HG03342 (cell line): ENCODE results near the gene ZMYND10.

ENCODE experiments used
- ATAC-seq: cut with Tn5 transposase; IDR thresholded peaks from one replicate; pipeline ENCODE4 v1.9.1; 2021; ENCODE audit warnings: mild to moderate bottlenecking, moderate library complexity; ENCODE audit not compliant: unreplicated experiment

ZMYND10 gene

DNA sequence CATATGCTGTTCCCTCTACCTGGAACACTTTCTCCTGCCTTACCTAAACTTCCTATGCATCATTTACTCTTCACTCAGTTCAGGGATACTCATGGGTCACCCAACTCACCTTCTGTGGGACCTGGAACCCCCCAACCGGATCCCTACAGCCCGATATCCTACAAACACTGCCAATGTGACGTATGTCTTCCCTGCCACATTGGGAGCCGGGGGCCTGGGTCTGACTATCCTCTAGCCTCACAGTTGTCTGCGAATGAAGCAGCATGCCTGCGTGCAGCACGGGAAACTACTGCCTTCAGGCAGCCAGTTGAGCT lies 4.6 kb upstream of the ZMYND10 start:
- no peak for ATAC-seq

DNA sequence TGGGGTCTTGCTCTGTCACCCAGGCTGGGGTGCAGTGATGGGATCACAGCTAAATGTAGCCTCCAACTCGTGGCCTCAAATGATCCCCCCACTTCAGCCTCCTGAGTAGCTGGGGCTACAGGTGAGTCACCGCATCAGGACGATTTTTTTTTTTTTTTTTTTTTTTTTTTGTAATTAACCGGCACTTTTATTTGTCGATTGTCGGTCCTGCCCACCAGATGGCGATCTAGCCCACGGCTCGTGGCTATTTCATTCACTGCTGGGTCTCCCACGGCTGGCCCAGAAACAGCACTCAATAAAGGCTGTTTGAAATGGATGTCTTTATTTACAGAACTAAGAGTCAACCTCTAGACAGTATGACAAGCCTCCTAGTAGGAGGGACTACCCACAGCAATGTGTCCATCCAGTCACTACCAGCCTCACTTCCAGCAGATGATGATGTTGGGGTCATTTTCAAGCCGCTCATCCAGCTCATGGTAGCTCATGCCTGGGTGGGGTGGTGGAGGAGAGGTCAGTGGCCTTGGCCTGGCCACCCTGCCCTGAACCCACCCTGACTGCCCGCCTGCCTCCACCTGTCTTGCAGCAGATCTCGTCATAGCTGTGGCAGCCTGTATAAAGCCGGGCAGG lies 1.8 kb upstream of the ZMYND10 start:
- no peak for ATAC-seq

DNA sequence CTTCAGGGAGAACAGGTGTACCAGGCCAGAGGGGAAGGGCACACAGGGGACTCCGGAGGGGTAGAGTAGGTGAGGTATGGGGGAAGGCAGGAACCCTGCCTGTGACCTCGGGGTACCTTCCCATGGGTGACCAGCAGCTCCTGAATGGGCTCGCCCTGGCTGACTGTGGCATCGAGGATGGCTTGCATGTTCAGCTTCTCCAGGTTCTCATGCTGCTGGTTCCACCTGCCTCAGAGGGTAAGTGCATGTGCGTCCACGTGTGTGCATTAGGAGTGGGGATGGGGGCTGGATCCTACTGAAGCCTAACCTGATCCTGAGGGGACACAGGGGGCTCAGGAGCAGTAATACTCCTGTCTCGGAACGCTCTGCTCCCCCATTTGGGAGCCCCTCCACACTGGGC lies 524 bp downstream of the ZMYND10 start:
- no peak for ATAC-seq

DNA sequence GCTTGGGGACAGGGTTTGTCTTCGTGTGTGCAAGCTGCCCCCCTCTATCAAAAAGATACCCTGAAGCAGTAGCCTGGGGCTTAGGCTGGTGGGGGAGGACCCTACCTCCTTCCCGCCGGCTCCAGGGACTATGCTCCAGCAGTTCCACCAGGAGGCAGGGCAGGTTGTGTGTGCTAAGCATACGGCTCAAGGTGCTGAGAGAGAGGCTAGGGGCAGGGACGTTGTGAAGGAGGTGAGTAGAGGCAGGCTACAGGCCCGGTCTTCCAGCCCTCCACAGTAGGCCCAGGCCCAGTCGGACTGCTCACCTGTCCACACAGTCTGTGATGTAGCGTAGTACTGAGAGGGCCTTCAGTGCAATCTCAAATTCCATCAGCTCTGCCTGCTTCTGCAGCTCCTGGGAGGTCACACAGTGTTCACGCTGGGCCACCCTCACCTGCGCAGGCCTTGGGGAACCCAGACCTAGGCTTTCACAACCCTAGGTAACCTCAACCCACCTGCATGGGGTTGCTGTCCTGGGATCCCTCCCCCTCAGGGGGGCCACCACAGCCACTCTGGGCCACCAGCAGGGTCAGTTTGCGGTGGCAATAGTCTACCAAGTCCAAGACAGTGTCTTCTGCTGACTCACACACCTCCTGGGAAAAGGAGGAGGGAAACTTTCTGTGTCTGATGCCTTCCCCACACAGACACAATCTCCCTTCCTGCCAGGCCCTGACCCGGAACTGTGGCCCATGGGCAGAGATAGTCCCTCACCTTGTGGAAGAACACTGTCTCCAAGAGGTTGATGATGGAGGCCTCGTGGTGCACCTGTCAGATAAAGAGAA lies 2.5 kb downstream of the ZMYND10 start:
- ATAC-seq: no peak

DNA sequence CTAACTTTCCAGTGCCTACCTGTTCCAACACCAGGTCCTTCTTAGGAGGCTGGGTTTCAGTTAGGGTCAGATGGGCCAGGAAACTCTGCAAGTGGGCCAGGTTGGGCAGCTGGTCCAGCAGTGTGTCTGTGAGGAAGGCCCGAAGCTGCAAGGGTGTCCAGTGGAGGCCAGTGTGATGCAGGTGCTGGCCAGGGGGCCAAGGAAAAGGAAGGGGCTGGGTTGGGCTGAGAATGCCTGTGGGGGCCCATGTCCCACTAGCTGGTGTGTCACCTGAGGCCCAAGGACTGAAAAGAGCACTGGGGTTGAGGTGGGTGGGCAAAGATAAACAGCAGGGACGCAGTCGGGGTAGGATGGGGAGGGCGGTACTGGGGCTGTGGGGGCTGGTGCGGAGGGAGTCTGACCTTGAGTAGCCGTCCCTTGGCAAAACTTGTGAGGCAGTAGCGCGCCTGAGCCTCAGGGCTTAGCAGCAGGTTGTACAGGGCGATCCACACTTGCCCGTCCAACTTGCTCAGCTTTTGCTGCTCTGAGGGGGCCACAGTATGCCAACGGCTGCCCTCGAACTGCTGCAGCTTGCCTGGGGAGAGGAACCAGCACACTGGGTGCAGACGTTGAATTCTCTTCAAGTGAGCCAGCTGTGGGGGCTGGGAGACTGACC lies 3.4 kb downstream of the ZMYND10 start:
- no peak for ATAC-seq

DNA sequence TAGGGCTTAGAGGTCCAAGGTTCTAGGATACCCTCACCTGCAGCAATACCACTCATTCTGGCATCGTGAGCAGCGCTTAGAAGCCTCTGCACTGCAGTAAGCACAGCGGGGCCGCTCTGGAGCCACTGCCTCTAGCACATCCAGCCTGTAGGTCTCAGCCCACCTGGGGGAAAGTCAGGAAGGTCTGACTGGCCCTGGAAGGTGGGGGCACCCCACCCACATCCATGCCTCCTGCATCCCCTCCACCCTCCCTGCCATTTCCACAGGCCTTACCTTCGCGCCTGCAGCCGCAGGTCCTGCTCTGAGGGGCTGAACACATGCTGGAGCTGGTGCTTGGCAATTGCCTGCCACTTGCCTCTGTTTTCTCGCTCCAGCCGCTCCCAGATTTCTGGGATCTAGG lies 4.0 kb downstream of the ZMYND10 start:
- no peak for ATAC-seq

DNA sequence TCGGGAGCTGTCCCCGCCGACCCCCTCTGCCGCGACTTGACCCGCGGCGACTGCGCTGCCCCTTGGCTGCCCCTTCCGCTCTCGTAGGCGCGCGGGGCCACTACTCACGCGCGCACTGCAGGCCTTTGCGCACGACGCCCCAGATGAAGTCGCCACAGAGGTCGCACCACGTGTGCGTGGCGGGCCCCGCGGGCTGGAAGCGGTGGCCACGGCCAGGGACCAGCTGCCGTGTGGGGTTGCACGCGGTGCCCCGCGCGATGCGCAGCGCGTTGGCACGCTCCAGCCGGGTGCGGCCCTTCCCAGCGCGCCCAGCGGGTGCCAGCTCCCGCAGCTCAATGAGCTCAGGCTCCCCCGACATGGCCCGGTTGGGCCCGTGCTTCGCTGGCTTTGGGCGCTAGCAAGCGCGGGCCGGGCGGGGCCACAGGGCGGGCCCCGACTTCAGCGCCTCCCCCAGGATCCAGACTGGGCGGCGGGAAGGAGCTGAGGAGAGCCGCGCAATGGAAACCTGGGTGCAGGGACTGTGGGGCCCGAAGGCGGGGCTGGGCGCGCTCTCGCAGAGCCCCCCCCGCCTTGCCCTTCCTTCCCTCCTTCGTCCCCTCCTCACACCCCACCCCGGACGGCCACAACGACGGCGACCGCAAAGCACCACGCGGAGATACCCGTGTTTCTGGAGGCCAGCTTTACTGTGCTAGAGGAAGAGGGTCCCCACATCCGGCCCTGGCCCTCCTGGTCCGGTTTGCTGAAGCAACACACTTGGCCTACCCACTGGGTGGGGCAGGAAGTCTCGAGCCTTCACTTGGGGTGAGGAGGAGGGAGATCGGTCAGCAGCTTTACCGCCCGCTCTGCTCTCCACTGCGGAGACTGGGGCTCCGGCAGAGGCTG lies 4.8 kb downstream of the ZMYND10 start, which contains the start of gene RASSF1:
Gene RASSF1 (minus strand): TSS at position 389 of the 882 bp plus-strand sequence. CDS start 31 bp downstream, at position 358.
- no peak for ATAC-seq

DNA sequence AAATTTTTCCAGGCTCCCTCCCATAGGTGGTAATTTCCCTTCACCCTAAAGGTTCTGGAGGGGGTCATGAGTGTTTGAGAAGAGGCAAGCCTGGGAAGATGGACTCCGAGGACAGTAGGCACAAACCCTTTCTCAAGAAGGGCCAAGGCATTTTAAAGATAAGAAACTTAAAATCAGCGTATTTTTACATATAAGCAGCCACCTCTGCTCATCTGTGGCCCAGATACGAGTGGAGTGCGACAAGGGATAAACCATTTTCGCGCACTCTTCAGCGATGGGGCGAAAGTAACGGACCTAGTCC lies 5.4 kb downstream of the ZMYND10 start:
- ATAC-seq: no peak

DNA sequence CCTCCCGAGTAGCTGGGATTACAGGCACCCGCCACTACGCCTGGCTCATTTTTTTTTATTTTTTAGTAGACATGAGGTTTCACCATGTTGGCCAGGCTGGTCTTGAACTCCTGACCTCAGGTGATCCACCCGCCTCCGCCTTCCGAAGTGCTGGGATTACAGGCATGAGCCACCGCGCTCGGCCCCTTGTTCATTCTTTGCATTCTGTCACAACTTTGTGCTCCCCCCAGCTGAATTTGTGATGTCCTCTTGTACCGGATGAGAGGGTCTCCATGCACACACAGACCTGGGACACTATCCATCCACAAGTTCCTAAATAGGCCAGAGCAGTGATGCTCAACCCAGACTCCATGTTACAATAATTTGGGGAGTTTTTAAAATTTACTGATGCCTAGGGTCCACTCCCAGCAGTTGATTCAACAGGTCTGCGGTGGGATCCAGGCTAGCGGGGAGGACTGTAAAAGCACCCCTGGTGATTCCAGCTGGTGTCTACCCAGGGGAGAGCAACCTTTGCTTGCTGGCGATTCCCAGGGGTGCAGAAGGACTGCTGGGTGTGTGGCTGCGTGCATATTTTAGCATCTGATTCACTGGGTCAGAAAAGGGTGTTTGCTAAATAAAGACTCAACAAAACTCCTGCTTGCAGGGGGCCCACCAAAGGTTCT lies 5.9 kb downstream of the ZMYND10 start:
- no peak for ATAC-seq

DNA sequence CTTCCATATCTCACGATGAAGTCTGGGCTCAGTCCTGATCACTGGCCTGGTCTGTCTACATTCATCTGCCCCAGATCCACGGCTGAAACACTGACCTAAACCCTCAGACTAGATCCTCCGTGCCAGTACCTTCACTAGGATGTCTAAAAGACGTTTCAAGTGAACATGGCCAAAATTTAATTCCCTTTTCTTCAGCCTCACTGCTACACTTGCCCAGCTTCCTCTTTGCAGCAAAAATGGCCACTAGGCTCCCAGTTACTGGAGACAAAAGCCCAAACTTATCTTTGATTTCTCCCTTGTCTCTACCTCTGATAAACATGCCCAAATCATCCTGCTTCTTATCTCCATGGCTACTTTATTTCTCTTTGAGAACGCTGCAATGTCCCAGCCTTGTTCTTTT lies 6.6 kb downstream of the ZMYND10 start:
- no peak for ATAC-seq

DNA sequence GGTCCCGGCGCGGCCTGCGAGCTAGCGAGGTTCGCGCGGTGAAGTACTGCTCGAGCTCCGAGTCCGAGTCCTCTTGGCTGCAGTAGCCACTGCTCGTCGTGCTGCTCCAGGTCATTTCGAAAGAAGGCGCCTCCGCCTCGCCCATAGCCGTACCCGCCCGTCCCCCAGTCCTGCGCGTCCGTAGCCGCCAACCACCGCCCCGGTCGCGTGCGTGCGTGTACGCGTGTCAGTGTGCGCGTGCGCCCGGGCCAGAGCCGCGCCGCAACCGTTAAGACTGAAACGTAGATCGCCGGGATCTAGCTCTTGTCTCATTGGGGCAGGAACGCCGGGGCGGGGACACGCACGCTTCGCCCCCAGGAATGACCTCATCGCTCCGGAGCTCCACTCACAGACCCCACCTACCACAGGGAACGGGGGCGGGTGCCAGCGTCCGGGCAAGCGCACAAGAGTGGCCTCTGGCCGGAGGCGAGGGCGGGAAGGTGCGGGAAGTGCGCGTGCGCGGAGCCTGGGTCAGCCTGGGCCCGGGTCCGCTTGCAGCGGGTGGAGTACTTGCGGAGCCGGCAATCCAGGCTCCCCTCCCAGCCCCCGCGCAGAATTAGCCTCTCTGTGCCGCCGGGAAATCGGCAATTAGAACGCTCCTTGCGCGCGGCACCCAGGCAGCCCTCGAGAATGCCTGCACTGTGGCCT lies 8.2 kb downstream of the ZMYND10 start:
- ATAC-seq: peak; percentile 70

DNA sequence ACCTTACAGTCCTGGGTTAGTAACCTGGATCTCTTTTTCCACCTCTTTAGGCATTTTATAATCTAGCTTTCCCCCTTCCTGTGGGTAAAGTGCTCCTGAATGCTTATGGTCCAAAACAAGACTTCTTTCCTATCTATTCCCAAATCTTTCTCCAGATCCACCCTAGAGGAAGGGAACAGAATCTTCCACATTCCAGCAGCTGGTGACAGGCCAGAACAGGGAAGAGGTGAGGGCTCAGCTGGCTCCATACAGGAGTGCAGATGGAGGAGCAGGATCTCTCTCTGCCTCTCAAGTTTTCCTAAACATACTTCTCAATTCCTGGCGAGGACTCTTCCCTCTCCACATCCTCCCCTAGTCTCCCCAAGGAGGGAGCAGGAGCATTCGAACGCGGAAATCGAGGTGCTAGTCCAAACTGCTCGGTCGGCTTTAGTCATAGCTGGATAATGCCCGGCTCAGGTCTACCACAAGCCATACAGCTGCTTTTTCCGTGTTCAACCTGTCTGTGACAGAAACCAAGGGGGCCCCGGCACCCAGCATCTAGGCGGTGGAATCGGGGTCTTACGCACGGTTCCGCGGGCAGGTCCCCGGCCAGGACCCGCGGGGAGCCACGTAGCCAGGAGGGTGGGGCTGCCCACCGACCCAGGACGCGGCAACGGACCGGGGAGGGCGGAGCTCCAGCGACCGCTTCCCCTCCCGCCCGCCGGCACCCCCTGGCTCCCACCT lies 8.9 kb downstream of the ZMYND10 start:
- ATAC-seq: peak; percentile 38

DNA sequence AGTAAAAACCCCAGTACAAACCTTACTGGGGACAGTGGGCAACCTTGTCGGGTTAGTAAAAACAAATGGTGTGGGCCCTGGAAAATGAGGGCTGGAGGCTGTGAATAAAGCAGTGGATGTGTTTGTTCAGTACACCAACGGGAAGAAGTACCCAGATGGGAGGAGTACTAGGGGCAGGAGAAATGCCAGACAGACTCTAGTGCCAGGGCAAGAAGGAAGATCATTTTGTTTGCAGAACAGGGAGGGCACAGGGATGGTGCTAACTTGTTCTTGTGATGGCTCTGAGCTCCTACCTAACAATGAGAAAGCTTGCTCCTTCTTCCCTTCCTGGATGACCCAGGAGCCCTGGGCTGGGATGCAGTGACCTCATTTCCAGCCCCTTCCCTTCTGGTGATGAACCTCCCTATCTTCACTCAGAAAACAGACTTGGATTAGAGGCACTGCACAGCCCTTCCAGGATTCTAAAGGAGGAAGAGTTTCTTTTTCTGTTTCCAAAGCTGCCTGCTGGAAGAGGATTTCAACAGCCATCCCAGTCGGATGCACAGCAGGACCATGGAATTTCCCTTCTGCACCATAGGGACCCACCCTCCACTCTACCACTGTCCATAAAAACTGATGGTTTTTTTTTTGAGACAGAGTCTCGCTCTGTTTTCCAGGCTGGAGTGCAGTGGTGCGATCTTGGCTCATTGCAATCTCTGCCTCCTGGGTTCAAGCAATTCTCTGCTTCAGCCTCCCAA lies 11.0 kb downstream of the ZMYND10 start:
- no peak for ATAC-seq

DNA sequence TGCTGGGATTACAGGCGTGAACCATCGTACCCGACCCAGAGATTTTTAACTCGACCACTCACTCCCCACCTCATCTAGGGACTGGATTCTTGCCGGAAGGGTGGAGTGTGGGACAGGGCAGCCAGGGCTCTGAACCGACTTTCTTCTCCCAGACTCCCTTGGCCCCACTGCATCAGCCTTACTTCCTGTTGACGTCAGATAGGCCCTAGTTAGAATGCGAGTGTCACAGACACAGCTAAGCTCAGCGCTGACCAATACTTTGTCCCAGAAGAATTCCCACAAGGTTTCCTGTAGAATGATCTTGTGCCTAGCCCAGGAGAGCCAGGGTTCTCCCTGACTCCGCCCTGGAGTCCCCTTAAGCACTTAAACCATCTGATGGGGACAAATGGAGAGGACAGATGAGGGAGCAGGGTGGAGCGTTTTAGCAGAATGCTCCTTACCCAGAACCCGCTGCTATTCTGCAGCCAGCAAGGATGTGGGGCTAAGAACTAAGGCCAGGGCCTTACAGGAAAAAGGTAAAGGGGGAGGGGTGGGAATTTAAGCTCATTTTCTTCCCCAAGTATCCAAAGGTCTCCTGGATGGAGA lies 11.7 kb downstream of the ZMYND10 start:
- ATAC-seq: no peak

DNA sequence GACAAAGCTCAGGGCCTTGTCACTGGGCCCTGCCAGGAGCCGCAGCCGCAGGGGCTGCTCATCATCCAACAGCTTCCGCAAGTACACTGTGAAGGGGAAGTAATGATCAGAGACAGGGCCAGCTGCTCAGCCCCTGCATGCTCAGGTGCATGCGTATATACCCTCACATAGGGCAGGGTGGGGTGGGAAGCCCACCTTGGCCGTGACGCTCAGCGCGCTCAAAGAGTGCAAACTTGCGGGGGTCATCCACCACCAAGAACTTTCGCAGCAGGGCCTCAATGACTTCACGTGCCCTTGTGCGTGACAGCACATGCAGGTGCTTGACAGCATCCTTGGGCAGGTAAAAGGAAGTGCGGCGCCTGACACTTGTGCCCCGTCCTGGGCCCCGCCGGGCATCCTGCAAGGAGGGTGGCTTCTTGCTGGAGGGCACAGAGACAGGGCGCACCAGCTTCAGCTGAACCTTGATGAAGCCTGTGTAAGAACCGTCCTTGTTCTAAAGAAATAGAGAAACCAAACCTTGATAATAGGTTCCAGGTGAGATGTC lies 14.1 kb downstream of the ZMYND10 start:
- ATAC-seq: no peak

DNA sequence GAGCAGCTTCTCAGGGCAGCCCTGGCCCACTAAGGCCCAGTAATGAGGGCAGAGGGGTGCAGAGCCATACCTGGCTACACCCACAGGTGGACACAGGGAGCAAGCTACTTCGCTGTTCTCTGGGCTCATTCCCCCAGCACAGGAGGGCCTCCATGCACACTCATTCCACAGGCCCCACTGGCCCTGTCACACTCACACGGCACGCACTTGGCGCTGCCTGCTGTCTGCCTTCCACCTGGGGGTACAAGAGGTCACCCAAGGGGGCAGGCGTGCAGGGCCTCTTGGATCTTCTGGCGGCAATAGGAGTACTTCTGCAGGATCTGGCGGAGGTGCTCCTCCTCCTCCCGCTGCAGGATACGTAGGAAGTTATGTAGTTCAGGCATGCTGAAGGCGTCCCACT lies 15.2 kb downstream of the ZMYND10 start:
- ATAC-seq: no peak

DNA sequence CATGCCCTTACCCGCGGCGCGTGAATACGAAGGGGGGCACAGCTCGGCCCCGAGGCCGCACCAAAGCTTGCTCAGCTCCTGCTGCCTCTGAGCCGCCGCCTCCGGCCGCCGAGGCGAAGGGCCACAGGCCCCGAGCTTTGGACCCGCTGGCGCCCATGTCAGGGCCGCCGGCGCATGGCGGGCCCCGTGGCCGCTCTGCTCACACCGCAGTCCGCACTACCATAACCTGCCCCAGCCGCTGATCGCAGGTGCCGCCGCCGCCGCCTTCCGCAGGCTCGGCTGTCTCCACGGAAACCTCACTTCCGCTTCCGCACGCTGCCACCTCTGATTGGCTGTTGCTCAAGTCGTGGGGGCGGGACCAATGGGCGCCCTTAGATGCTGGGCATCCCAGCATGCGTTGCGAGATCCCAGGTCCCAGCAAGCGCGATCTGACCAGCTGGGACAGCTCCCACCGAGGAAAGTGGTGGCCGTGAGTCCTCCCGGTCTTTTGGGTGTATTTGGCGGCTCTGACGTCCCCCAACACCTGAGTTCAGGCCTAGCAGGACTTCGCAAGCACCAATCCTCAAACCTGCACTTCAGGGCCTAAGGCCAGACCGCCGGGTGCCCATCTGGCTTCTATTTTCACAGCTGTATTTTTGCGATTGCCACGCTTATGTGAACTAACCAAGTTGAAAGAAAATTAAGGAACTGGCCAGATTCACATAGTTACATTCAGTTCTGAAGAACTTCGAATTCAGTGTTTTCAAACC lies 17.4 kb downstream of the ZMYND10 start, which contains the start of gene TUSC2:
Gene TUSC2 (minus strand): TSS at position 281 of the 749 bp plus-strand sequence. CDS start 124 bp downstream, at position 157.
- ATAC-seq: peak; percentile 90
